ENCODE measurements around the gene KCTD1.
"Not testable (repeated sequence)": the region's sequence is repeated elsewhere in the genome, so short reads cannot be mapped to it uniquely, and the experiment has no call there.

Gene KCTD1

DNA sequence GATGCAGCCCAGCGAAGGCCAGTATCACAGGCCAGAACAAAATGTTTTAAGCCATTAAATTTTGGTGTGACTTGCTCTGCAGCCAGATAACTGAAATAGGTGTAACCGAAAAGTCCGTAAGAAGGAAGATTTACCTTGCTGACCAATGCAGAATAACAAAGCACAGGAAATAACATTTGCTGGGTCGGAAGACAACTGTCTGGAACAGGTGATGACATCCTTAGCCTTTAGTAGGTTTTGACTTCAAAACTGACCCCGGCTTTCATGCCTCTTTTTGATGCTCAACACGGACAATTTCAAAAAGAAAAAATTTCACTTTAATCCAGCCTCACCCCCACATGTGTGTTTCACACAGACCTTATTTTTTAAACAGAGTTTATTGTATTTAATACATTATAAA, 93.7 kb downstream of the KCTD1 start:
- no peak for DNase-seq

DNA sequence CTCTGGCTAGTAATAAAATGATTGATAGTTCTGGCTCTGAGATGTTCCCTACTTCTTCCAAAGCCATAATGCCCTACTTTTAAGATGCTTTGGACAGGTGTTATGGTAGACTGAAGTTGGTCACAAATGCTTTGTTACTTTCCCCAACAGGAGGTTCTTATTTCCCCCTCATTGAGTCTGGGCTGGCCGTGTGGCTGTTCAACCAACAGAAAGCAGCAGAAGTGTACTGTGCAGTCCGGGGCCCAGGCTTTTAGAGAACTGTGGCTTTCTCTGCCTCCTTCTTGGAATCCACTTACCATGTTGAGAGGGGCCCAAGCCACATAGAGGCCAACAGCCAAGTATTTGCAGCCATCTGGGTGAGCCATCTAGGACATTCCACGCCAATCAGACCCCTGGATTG, 94.2 kb downstream of the KCTD1 start:
- no peak for DNase-seq

DNA sequence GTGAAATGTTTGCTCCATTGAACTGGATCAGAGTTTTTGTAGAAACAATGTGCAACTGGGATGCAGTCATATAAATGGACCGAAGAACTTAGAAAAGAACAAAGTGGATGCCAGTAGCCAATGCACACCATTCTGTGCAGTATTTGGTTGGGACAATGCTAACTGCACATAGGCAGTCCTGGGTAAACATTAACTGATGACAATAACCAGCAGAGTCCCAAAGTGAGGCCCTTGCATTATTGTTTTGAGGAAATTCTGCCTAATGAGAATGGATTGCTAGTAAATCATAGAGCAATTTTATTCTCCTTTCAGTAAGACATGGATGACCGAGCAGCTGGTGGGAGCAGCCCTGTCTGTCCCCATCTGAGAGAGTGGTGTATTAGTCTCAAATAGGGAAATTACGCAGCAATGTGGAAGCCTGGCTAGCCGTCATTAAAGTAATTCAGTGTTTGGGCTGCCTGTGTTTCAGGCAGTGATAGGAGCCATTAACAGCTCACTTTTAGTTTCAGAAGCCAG, 94.9 kb downstream of the KCTD1 start:
- no peak for DNase-seq

DNA sequence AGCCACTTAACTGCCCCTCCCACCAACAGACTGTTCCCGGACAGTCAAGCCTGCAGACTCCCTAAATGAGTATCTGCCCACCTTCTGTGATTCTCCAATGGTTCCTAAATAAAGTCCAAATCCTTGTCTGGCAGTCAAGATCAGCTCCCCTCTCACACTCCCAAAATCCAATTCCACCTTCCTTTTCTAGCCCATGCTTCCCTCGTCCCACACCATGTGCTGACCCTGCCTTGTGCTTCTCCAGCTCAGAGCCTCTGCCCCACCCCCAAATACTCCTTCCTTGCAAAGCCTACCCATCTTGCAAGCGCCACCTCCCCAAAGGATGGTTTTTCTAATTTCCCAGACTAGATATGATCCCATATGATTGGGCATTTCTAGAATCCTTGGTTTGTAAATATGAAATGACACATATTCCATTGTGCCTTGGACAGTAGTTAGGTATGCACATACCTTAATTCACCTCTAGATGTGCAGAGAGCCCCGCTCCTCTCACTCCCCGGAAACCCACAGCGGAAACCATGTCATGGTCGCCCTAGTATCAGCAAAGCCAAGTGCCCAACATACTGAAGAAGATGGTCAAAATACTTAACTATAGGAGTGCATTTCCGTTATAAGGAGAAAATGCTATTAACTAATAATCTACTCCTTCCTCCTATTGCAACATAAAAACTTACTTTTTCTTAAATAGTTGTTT, 97.2 kb downstream of the KCTD1 start:
- no peak for DNase-seq

DNA sequence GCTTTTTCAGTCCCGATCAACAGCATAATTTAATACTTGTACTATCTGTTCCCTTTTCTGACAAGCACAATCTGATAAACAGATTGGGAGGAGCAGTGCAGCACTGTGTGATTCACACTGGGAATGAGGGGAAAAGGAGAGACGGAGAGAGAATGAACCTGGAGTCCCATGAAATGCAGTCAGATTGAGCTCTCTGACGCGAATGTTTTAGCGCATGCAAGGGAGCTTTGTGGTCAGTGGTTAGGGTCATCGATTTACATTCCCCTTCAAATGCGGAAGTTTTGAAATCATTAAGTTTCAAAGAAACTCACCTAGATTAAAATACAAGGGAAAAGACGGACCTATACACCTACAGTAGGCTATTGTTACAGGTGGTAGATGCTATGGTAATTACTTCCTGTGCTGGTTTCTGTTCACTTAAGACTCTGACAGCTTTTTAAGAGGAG, 99.6 kb downstream of the KCTD1 start:
- no peak for DNase-seq

DNA sequence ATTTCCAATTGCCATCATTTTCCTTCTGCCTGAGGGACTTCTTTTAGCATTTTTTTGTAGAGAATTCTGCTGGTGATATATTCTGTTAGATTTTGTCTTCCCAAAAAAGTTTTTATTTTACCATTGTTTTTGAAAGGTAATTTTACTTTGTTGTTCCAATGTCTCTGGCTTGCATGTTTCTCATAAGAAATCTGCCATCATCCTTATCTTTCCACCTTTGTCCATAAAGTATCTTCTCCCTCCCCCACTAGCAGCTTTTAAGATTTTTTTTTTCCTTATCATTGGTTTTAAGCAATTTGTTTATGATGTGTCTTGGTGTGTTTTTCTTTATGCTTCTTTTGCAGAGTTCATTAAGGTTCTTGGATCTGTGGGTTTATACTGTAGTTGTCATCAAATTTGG, 104.5 kb downstream of the KCTD1 start:
- no peak for DNase-seq

DNA sequence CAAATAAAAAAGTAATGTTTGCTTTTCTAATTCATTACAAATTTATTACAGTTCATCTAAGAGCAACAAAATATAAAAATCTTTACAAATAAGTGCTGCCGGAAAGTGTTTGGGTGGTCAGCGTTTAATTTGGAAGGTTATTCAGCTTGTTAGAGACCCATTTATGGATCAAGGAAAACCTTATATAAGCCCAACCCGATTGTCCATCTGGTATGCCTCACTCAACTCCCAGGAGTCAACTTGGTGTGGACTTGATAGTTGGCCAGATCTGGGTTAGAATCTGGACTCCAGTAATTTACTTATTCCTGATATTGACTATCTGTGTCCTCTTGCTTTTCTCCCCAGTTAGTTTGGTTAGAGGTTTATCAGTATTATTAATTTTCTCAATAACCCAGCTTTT, 106.2 kb downstream of the KCTD1 start:
- no peak for DNase-seq

DNA sequence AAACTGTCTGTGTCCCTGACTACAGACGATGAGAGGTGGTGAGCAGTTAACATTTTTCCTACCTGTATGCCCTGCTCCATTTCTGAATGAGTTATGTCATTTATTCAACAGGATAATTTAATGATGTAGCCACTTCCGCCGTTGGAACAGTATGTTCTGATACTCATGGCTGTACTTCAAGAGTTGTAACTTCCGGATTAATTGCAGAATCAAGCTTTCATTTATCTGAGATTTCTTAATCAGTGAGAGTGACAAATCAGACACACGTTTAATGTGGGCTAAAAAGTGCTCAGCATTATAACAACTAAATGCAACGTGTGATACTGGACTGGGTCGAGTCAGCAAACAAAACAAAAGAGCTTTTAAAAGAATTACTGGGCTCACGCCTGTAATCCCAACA, 107.7 kb downstream of the KCTD1 start:
- DNase-seq, result no peak

DNA sequence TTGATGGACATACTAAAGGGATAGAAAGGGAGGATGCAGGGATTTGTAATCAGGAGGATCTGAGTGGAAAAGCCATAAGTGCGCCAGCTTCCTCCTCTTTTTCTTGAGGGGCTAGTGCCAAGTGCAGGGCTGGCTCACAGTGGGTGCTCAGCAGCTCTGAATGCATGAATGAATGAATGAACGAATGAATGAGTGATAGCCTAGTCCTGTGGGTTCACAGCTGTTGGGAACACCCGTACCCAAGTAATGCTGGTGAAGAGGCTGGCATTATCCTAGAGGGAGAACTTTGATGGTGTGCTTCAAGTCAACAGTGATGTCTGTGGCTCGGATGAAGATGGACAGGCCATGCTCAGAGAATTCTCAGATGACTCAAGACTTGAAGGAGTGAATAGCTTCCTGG, 108.8 kb downstream of the KCTD1 start:
- no peak for DNase-seq

DNA sequence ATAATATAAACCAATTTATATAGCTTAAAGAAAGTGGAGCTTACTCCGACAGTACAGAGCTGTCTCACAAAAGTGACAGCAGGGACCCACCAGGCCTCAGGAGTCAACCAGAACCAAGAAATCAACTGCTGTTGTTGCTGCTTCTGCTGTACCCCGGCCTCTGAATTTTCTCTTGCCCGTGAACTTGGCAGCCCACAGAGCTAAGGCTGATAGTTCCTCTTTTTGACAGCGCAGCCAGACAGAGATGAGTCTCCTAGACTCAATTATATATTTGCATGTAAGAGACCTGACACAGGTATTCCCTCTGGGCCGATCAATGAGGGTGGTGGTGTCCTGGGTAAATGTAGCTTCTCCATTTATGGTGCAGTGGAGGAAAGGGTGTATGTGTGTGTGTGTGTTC, 109.4 kb downstream of the KCTD1 start:
- no peak for DNase-seq

DNA sequence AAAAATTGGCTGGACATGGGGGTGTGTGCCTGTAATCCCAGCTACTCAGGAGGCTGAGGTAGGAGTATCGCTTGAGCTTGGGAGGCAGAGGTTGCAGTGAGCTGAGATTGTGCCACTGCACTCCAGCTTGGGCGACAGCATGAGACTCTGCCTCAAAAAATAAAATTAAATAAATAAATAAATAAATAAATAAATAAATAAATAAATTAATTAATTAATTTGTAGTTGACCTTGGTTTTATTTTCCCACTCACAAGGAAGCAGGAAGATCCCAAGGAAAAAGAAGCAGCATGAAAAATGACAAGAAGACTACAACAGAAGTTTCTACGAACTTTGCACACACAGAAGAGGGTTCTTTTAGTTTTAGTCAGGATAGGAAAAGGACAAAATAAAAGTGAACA, 110.7 kb downstream of the KCTD1 start:
- not testable (repeated sequence) for DNase-seq

DNA sequence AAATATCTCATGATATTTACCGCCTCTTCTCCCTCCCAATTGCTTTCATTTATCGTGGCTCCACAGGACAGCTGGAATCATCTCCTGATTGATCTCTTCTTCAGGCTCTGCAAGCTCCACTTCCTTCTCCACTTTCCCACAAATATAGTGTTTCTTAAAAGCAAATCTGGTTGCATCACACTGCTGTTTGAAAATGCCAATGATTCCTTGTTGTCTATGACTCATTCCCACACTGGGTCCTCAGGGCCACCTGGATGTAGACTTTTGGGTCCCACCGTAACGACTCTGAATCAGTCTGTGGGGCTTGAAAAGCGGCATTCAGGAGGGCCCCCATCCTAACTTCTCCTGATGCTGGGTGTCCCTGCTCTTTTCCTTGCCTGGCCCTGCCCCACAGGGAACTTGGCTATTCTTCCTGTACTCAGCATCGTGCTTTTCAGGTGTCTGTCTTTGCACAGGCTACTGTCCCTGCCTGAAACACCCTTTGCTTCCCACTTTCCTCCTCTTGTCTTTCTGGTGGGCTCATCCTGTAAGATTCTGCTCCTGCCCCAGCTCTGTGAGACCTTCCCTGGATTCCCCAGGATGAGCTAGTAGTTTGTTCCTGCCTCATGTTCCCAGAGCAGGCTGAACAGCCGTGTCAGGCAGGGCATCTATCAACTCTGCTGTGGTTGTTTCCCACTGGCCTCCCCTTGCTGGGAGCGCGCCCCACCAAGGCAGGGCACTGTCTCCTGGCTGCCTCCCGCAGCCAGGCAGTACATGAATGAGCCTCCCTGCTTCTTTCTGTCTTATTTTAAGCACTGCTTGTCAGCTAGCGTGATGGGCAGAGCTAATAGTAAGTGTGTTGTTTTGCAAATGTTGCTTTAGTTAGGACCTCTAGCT, 111.9 kb downstream of the KCTD1 start:
- no peak for DNase-seq

DNA sequence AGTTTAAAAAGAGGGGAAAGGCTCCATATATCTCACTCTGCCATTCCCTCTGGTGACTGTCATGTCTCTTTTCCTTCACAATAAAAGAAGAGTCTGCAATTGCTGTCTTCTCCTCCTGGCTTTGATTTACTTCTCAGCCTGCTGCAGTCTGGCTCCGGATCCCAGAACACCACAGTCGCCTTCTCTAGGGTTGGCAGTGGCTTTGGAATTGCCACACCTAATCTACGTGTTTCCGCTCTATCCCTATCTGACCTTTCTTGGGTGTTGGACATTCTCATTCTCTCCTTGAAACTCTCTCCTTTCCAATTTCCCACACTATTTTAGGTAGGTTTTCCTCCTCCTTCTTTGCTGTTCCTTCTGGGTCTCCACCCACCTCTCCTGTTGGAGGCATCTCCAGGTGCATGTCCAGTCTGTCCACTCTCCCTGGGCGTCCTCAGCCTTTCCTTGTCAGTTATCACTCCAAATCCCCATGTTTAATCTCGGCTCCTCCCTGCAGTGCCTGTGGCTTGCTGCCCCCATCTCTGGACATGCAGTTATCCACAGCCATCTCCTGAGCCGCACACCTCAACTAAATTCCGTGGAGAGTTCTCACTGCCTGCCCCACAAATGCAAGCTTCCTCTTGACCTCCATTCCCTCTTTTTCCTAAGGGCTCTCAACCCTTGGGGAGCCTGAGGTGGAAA, 112.8 kb downstream of the KCTD1 start:
- DNase-seq, result no peak

DNA sequence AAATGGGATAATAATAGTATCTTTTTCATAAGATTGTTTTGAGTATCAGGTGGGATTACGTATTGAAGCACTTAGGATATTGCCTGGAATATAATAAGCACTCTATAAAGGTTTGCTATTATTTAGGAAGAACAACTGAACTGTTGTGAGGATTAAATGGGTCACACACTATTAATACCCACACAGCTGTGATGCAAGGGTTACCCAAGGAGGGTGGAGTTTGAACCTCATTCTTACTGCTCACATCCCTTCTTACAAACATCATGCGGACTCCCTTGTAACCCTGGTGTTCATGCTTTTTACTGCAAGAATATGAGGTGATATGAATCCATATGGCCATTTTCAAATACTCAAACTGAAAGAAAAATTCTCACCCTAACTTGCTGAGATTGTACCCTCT, 113.5 kb downstream of the KCTD1 start:
- no peak for DNase-seq

DNA sequence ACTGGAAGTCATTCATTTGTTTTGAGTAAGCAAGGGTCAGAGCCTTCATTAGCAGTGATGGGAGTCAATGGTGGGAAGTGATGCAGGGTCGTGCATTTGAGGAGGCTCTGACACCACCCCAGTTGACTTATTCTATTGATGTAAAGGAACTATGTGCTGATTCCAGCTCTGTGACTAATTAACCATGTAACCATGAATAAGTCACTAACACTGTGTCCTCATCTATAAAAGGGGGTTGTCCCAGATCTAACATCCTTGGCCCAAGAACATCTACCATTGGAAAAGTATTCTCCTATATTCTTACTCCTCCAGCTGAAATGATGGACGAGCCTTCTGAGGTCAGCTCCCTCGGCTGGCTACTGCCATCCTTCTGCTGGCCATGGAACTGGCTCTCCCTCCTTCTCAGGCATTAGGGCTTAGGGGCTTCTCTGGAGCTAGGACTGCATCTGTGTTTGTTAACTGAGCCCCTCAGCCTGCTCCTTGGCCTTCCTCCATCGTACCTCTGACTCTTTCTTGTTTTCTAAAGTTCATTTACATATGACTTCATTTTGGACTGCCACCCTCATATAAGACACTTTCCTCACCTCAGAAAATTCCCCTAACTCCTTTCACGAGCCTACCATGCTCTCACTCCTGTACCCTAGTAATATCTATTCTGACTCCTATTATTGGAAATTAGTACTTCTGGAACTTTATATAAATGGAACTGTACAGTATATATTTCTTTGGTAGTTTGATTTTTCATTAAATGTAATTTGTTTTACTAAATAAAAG, 115.5 kb downstream of the KCTD1 start:
- DNase-seq, result no peak

DNA sequence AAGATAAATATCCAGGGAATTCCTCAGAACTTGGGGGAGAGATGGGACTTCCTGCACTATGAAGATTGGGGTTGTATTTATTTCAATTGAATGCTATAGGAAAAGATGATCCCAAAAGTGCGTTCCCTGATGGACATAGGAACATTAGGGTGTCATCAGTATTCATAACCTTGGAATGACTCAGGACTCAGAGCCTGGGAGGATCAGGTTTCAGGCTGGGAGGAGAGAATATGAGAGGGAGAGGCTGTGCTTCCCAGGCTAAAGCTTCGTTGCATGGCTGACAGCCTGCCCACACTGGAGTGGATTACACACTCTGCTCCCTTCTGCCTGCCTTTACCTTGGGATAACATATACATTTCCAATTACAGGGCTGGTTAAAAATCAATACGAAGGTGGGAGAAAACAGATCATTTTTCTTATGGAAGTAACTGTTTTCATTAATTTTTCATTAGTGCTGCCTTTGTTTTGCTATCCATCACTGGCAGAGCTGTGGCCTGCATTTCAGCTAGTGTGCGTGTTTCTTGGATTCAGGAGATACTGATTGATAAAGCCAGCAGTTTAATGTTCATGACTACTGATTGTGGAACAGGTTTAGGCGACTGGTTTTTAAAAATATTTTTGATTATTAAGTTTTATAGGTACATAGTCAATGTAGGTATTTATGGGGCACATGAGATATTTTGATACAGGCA, 118.7 kb downstream of the KCTD1 start:
- DNase-seq, result no peak

DNA sequence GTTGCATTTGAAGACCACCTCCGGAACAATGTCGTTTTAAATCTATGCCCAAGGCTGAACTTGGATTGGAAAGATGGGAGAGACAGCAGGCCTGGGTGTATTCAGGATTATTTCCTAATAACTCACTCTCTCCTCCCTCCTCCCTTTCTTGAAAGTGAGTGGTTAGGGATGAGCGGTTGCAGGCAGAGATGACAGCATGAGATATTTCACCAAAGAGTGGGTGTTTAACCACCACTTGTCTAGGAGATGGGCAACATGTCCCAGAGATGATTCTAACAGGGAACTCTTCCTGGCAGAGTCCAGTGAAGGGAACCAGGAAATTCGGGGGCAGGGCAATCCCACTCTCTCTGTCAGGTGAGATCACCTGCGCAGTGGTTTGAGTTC, 123.2 kb downstream of the KCTD1 start:
- no peak for DNase-seq

DNA sequence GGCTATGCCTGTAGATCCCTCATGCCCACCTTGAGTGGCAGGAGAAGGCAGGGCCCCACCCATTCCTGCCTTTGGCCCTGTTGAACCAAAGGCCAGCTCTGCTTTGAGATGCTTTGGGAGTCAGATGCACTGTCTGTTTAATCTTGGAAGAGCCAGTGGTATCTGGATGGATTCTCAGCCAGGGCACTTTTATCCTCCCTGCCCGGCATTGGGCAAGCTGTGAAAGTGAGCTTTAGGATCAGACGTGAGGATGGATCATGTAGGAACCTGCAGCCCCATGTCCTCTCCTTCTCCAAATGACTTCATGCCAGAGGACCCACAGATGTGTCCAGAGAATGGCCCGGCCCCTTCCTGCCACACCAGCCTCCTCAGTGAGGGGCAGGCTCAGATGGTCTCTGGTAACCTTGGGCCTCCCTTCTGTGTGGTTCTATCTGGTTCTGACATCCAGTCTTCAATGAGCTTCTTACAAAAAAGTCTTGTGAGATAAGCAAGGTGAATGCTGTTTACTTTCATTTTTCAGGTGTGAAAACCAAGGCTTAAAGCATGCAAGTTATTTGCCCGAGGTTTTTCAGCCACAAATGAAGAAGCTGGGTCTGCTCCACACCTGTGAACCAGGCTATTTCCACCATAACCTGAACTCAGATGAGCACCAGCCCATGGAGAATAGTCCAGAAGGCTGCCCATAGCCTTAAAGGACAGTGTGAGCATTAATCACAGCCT, 123.8 kb downstream of the KCTD1 start:
- no peak for DNase-seq

DNA sequence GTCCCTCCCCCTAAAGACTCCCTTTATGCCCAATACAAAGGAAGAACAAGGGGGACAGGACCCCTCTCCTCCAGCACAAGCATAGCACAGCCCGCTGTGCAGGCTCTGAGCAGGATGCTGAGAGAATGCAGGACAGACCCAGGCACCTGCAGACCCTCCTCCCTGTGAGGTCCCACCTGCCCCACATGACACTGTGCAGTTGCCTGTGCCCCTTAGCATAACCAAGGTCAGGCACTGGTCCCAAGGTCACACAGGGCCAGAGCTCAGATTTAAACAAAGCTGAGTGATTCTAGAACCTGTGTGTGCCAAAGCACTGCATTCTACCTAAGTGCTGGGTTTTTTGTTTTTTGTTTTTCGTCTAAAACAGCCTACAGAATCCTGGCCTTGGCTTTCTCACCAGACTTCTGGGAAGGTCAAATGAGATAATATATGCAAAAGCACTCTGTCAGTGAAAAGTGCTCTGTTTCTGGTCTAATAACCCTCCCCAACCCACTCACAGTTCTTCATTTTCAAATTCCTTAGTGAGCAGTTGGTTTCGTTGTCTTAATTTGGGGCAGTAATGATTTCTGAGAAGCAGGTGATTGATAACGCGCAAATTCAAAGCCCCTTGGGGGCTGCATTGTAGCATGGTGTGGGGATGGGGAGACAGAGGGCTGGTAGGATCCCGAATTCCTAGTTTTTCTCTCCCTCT, 125.7 kb downstream of the KCTD1 start:
- no peak for DNase-seq

DNA sequence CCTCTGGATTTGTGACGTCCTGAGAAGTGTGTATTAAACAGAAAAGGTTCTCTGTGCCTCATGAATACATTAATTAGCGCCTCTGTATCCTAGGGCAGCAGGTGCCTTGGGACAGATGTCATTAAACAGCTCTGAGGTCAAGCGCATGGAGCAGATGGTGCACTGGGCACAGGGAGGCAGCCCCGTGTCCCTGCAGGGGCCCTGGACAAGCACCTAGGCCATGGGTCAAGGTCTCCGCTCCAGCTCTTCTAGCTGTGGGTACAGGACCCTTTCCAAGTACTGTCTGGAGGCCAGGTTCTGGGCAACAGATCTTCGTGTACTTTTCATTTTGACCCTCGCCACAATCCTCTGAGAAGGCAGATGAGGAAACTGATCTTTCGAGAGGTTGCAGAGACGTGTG, 126.4 kb downstream of the KCTD1 start:
- no peak for DNase-seq

DNA sequence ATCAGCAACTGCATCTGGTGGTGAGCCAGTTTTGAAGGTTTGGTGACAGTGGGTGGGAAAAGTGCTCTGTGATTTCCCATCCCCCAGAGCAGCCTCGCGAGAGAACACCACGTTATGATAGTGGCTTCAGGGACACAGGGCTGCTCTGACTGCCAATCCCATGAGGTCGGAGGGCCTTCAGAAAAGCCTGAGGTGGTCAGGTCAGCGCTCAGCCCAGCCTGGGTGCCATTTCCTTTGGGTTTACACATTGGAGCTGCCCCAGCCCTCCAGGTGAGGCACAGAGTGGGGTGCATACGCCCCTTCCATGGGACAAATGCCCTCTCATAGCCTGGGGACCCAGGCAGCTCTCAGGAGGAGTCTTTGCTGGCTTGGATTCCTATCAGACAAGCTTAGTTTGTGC, 126.8 kb downstream of the KCTD1 start:
- no peak for DNase-seq
